ENCODE results near the gene MEPCE. TPM values are rescaled to one million over a fixed set of nuclear protein-coding genes. Genes with fewer than 3 reads are reported as not detected.

MEPCE gene
- total RNA-seq, 2 donors from 2014 or later = 12.6 to 21.9 TPM

GRCh38 chr7:100472121-100472851 is 42.7 kb downstream of the MEPCE start:
- Histone ChIP-seq H3K27ac (peak overlapping the region; percentile 69 to 84), H3K27me3 (no peaks in the 10 kb centered on the region), H3K9me3 (no peaks in the 10 kb centered on the region), H3K4me1 (peaks cover 0 to 74% of the 10 kb centered on the region in 2 donors), H3K4me3 (no peak overlapping the region), H3K36me3 (peaks cover 15% of the 10 kb centered on the region)
- no peak for DNase-seq (ENCODE audit: low spot score)
- no peak for TF ChIP-seq CTCF (IDR thresholded peaks at IDR 0.05)

- peaks cover 0 to 75% of the 10 kb centered on the region in 2 donors for H3K4me1 ChIP-seq
- peak; percentile 81 for DNase-seq (ENCODE audit: low spot score)
- peak overlapping the region; percentile 69 to 84 for H3K27ac ChIP-seq
- H3K9me3 ChIP-seq = no peaks in the 10 kb centered on the region
- no peak for TF ChIP-seq CTCF (IDR thresholded peaks at IDR 0.05)
- peaks cover 15% of the 10 kb centered on the region for H3K36me3 ChIP-seq
- H3K4me3 ChIP-seq = no peak overlapping the region
- no peaks in the 10 kb centered on the region for H3K27me3 ChIP-seq
These were observed 43.3 kb downstream of the MEPCE start for GRCh38 chr7:100472854-100473499.

- H3K27me3 ChIP-seq = no peaks in the 10 kb centered on the region
- peaks cover 0 to 70% of the 10 kb centered on the region in 2 donors for H3K4me1 ChIP-seq
- peak overlapping the region; percentile 93 to 97 for H3K27ac ChIP-seq
- DNase-seq (ENCODE audit: low spot score) = no peak
- no peaks in the 10 kb centered on the region for H3K9me3 ChIP-seq
- peaks cover 13% of the 10 kb centered on the region for H3K36me3 ChIP-seq
- H3K4me3 ChIP-seq = peak overlapping the region in 1 of 2 donors; percentile 99
- TF ChIP-seq CTCF (IDR thresholded peaks at IDR 0.05) = no peak
These were observed 45.9 kb downstream of the MEPCE start for GRCh38 chr7:100475549-100475948.

- TF ChIP-seq CTCF (IDR thresholded peaks at IDR 0.05) = no peak
- Histone ChIP-seq H3K4me3 (peak overlapping the region in 1 of 2 donors; percentile 99), H3K27me3 (no peaks in the 10 kb centered on the region), H3K9me3 (no peaks in the 10 kb centered on the region), H3K27ac (peak overlapping the region; percentile 93 to 97), H3K4me1 (peaks cover 0 to 70% of the 10 kb centered on the region in 2 donors), H3K36me3 (peaks cover 11% of the 10 kb centered on the region)
- no peak for DNase-seq (ENCODE audit: low spot score)
These were observed 46.6 kb downstream of the MEPCE start for GRCh38 chr7:100476101-100476780.

- DNase-seq (ENCODE audit: low spot score) = no peak
- no peaks in the 10 kb centered on the region for H3K9me3 ChIP-seq
- H3K4me3 ChIP-seq = peak overlapping the region; percentile 96 to 99
- peak overlapping the region; percentile 93 to 97 for H3K27ac ChIP-seq
- peaks cover 11% of the 10 kb centered on the region for H3K36me3 ChIP-seq
- peak in 1 of 2 donors; percentile 41 for TF ChIP-seq CTCF (IDR thresholded peaks at IDR 0.05)
- no peaks in the 10 kb centered on the region for H3K27me3 ChIP-seq
- peaks cover 0 to 64% of the 10 kb centered on the region in 2 donors for H3K4me1 ChIP-seq
These were observed 47.6 kb downstream of the MEPCE start for GRCh38 chr7:100476903-100477870.

Data from right atrium auricular region (tissue), 2 donors.